GM19467 (cell line): Measurements from ENCODE around the gene SEMA6A.
A peak's percentile ranks its signal among the peaks of the same experiment; 100 is the strongest.

Experiments
- ATAC-seq: cut with Tn5 transposase; IDR thresholded peaks from one replicate; pipeline ENCODE4 v1.9.1; 2021; ENCODE audit warnings: mild to moderate bottlenecking, moderate library complexity; ENCODE audit not compliant: unreplicated experiment

The SEMA6A gene

DNA sequence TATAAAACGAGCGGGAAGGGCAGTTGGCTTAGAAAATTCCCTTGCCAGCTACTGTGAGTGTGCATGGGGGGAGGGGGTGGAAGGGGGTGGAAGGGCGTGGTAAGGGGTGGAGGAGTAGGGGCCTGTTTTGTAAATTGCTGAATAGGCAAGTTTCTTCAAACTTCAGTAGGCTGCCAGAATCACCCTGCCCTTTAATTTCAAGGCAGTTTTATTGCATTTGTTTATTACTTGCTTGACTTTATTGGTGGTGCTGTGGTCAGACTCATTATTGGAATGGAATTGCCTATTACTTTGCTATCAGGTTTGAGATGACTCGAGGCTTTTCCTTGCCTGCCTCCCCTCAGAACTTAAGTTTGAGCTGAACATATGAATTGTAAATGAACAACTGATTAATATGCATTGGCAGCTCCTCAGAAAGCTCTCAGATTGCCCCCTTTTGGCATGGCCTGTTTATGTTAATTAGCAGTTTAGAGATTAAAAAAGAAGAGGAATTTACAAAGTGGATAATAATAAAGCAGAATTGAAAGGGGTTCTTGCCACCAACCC lies 76.0 kb downstream of the SEMA6A start:
- ATAC-seq: no peak

DNA sequence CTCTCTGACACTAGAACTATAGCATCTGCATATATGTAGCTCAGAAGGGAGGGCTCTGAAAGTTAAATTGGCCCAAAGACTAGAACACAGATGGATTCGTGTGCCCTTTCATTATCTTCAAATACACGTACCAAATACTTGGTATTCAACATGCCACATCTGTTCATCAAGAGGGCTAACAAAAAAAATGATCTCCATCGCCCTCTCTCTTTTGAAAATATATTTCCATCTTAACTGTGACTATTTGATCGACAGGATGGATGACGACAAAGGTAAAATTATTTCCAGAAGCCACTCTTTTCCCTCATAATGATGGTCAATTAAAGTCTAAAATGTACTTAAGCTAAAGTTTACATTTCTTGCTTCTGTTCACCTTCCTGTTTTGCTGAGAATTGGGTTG lies 77.0 kb downstream of the SEMA6A start:
- ATAC-seq: no peak

DNA sequence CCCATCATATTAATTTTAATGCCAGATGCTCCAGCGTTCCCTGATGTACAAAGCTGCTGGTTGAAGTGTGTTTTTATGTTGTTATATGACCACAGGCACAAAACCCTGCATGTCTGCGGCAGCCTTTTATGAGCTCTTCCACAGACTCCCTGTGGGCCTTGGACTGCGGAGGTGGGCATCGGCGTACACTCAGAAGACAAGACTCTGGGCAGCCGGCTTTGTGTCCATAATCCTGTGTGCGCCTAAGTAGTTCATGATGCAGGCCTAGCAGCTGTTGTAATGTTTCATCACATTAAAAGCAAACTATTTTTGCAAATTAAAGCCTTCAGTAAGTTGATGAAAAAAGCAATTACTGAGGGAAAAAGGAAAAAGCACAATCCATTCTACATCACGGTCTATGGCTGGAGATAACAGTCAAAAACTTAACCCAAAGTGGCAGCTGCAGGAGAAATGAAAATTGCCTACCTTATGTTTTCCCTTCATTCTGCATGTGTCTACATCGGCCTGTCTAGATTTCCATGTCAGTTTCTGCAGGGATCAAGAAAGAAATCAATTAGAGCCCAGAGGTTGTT lies 78.8 kb downstream of the SEMA6A start:
- no peak for ATAC-seq

DNA sequence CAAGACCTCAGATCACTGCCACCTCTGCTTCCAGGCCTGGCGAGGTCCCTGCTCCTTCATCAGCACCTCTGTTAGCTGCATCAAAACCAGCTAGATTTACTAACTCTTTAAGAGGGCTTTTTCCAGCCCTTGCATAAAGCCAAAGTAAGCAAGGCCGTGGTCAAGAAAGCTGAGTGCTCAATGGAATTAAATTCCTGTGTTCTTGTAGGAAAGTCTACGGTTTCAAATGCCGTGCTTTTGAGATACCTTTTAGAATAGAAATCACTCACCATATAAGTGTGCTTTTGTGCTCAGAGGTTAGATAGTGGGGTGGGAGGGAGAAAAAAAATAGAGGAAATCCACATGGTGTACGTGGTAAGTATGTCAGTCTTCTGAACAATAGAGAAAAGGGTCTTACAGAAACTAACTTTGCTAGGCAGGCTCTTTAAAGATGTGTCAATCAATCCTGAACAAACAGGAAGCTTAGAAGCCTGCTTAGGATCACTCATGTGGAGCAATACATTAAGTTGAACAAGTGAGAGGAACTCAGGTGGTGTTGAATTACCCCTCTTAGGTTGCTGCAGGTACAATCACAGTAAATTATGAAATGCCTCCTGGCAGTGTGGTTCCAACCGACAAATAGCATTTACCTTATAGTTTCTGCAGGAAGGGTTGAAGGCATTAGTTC lies 79.7 kb downstream of the SEMA6A start:
- ATAC-seq: no peak

DNA sequence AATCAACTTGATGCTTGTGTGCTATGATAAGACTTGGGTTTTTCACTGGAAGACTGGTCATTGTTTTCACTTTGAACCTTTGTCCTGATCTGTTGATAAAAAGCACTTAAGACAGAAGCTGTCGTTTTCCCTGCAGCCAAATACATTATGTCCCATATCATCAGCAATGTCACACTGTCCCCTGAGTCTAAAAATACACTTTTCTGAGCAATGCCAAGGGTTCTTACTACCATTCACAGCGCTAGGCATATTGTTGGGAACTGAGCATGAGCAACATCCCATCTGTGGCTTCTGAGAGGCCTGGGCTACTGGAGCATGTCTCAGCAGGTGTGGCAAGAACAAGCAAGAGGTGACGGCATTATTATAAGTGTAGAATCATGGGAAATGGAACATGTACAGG lies 81.8 kb downstream of the SEMA6A start:
- no peak for ATAC-seq

DNA sequence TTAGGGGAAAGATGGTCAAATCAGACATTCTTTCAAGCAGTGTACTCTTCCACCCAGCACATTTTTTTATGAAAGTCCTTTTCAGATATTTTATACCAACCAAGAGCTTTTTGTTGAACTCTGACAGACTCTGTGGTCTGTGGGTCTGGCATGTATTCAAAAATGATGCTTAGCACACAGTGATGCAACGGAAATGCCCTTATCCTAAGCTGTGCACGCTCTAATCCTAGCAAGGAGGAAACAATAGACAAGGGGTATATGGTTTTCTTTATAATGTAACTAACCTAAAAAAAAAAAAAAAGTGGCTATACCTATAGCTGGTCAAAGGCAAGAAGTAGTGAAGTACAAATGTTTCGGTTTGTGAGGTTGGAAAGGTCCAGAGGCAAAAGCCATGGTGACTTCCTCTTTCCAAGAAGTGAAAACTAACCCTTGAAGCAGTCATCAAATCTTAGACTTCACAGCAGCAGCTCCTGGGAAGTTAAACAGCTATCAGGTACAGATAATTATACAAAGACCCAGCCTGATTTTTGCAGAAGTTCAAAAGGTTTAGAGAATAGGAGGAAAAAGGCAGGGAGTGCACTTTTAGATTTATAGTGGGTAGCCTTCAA lies 82.5 kb downstream of the SEMA6A start:
- ATAC-seq: peak; percentile 54

DNA sequence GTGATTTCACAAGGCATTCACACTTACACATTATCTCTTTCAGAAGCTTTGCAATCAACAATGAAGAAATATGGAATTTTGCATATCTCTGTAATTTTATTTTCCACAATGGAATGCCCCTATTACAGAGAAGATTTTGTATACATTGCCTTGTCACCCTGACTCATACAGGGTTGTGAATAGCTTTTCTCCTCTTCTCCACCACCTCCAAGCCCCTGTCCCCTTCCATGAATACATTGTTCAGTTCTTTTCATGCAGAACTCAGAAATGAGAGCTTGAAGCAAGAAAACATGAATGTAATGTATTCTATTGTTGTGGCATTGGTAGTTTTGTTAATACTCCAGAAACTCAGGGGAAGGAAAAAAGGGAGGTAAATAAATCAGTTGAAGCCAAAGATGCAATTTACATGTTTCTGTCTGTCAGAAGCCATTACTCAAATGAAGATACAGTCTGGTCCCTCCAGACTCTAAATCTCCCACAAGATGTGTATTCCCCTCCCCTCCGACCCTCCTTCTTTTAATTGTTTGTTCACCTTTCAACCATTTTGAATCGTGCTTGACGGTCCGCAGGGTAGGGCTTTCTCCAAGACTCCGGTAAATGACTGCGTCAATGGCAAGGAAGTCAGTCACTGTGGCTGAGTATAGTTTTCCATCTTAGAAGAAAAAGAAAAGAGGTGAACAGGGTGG lies 86.1 kb downstream of the SEMA6A start:
- no peak for ATAC-seq

DNA sequence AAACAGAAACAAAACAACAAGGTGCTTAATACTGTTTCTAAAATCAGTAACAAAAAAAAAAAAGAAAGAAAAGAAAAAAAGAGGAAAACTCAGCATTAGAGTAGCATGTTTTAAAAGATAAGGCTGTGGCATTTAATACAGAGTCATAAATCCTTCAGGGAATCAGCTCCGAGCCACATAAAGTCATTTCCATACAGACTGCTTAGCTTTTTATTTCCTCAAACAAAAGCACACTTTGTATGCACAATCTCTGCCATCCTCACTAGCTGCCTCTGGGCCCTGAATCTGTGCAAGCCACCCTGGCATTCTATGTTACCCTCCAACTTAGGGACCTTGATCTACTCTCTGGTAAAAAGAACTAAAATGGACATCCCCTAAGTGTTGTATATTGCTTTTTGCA lies 87.6 kb downstream of the SEMA6A start:
- ATAC-seq: no peak

DNA sequence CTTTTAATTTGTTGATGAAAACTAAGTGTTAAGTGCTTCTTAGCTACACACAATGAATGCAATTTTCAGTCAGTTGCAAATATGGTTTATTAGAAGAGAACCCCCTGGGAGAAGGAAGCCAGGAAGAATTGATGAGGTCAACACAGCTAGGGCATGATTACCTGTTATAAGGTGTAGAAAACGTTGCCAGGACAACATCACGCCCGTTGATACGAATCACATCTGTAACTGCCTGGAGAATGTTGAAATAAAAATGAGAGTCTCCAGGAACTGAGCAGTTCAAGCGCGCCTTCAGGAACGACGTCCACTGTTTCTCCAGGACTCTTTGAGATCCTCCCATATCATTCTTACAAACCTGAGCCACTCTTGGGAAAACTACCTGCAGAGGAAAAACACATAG lies 88.0 kb downstream of the SEMA6A start:
- no peak for ATAC-seq

DNA sequence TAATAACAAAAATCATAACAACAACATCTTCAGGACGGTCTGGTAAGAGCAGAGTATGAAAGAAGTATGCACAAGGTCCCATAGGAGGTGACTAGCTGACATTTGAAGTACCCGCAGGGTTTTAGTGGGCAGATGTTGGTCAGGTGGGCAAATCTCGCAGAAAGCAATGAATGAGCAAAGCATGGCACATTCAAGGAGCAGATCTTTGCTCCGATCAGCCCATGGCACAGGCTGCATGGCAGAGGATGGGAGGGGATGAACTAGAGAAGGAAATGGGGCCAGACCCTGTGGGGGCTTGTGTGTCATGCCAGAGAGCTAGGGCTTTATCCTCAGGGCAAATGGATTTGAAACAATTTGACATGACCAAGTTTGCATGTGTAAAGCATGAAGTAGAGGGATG lies 90.0 kb downstream of the SEMA6A start:
- ATAC-seq: no peak

DNA sequence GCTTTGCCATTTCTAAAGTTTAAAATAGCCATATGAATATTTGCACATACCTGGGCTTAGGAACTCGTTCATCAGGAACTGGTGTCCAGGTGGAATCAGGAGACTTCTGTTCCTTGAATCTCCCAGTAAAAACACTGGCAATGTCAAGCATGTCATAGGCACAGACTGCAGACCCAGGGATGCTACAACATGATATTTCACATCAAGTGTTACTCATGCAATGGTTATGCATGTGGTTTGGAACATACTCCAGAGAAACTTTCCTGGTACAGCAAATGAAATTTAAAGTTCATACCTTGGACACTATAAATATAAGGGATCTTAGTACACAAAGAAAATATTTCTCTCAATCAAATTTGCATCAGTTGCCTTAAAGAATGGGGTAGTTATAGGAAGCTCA lies 92.2 kb downstream of the SEMA6A start:
- no peak for ATAC-seq

DNA sequence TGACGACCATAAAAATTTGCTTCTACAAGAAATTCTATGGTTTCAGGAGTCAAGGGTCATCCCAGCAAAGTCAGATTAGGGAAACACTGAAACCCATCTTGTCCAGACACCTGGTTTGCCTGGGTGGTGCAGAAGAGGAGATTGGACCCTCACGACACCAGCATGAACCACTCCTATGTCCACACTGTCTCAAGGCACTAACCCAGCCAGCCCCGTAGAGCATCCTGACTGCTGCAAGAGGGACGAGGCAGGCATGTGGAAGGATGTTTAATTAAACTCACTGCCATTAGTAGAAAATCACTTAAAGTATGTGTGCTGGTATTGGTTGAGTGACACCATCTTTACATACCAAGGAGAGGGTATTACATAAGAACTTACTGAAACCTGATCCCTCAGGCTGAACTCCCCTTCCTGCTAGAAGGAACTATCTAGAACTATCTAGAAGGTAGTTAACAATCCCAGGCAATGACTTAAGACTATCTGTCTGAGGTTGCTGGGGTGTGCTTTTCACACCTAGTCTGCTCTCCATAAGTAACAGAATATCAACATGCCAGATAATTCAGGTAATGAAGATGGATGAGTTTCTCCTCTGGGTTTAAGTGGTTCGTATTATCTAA lies 93.6 kb downstream of the SEMA6A start:
- no peak for ATAC-seq

DNA sequence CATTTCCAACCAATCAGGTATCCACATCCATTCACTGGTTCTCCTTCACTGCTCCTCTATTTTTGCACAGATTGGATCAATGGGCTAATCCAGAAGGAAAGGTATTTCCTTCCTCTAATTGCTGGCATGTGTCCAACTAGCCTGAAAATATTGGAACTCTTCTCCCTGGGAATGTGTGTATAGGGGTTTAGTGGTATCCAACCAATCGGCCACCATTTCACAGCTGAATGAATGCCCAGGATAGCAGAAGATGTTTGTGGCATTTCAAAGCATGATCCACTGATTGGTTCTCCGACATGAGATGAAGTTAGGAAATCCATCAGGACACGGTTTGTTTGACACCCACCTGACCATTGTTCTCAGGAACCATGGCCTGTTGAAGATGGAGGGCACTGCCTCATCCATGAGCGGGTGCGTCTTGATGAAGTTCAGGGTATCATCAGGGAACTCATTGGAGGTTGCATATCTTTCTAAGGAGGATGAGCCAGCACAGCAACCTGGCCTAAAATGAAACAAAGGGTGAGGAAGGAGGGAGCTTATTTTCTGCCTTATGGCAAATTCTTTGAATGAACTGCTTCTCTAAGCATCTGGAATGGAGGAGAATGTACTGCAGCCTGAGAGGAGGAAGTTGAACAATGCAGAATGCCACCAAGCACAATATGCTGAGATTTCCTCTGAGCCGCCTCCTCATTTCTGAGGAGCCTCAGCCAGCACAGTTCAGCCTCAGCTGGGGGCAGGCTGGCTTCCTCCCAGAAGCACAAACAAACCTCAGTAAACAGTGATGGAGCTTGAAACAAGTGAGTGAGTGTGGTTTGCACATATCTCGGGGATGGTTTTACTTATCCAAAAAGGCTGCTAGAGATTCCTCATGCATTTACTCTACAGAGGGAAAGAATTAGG lies 94.6 kb downstream of the SEMA6A start:
- ATAC-seq: no peak

DNA sequence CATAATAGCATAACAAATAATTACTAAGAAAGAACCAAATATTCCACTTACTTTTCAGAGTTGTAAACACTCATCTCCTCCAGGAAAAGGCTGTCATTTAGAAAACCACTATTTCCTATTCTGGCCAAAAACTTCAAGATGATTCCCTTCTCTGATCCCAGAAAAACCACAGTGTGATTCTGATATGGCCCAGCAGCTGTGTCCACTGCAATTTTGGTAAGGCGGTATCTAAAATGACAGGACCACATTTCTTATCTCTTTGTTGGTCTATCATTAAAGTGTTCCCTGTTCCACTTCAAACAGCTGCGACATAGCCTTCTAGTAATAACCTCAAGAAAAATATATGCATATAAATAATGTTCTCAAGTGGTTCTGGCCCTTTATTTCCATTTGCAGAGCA lies 96.1 kb downstream of the SEMA6A start:
- ATAC-seq: no peak

DNA sequence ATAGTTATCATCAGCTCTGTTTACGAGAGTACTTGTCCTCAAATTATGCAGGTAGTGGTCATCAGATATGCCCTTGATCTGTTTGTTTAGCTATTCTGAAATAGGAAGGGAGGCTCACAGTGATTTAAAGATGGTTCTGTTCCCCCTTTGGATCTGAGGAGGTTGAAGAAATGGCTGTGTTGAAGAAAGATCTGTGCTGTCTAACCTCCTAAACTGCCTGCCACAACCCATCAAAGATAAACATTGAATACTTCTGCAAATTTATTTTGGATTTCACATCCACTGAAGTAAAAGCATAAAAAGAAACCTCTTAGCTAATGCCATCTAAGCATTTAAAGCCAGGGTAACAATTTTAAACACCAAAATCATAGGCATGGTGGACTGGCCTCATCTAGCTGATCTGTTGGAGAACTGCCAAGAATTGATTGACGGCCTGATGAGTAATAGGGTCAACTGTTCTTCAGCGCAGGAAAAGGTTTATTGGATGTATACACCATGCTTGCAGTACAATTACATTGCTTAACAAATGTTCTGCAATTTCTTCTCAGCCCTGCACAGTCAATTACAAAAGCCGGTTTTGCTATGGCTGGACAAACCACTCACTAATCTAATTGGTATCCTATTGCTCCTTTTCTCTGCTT lies 97.6 kb downstream of the SEMA6A start:
- ATAC-seq: no peak

DNA sequence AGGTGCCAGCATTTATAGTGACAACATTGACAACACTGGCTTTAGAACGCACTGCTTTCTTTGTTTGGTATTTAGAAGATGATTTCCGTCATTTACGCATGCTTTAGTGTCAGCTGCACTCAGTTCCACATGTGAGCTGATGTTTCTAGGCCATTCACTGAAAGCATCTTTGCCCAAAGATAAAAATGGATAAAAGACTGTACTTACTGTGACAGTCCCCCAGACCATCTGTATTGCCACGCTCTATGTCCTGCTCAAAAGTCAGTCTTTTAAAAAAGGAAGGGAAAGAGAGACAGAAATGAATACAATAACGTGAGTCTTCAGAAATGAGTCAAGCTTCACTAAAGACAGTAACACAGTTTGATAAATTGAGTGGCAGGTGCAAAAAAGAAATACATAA lies 99.3 kb downstream of the SEMA6A start:
- ATAC-seq: no peak

DNA sequence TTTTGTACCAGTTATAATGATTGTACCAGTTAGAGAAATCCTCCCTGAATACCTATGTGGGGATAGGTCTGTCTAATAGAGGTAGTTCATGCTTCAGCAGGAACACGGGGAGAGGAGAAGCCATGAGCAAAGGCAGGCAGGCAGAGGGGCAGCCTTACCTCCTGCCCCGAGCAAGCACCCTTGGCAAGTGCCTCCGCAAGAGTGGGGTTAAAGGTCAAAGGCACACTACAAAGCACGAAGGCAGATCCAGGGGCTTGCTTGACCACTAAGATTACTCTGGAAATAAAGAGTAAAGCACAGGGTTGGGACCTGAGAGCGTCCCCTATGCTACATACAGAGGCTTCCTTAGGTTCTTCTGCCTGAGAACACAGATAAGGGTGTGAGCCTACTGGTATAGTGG lies 100.9 kb downstream of the SEMA6A start:
- ATAC-seq: no peak

DNA sequence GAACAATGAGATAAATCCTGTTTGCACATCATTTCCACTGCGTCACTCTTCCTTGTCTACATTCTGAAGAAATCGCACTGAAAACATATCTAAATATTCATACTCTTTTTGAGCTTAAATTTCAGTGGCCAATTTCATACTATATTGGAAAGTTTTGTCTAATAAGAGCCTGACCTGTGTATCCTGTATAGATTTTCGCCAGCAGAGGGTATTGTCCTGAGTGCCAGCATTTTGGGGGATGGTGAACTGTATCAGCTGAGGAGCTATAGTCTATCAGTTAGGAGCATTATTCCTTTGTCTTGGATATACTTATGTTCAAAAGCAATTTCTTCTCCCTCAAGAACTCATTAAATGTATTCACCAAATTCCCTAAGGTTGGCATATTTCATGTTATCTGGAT lies 102.3 kb downstream of the SEMA6A start:
- no peak for ATAC-seq

DNA sequence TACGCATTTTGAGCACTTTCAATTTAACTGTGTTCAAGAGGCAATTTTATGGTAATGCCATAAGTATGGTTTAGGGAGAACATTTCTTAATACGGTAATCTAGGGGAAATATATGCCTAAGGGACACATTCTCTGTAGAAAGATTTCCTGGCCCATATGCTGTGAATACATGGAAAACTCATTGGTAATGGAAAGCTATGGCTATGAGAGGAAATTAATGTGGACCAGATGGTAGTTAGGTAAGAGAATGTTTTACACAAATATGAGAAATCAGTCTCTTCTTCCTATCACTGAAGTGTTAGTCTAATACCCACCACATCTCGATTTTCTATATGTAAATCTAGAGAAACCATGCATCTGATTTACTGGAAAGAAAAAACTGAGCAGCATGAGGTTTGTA lies 105.0 kb downstream of the SEMA6A start:
- no peak for ATAC-seq

DNA sequence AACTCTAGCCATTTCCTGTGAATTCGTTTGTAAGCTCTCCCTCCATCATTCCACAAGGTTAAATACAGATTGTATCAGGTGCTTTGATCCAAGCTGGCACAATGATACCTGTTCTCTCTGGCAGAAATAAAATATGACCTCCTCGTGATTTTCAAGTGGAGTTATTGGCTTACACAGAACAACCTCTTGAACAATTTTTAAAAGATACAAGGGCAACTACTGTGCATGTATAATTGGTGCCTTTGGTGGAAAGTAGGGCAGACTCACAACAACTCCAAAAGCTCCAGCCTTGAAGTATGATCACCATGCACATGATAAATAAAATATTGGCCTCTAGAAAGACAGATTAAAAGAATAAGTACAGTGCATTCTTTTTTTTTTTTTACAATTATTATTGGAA lies 106.0 kb downstream of the SEMA6A start:
- no peak for ATAC-seq
